ENCODE data around the gene NOL4L.

Gene NOL4L

DNA sequence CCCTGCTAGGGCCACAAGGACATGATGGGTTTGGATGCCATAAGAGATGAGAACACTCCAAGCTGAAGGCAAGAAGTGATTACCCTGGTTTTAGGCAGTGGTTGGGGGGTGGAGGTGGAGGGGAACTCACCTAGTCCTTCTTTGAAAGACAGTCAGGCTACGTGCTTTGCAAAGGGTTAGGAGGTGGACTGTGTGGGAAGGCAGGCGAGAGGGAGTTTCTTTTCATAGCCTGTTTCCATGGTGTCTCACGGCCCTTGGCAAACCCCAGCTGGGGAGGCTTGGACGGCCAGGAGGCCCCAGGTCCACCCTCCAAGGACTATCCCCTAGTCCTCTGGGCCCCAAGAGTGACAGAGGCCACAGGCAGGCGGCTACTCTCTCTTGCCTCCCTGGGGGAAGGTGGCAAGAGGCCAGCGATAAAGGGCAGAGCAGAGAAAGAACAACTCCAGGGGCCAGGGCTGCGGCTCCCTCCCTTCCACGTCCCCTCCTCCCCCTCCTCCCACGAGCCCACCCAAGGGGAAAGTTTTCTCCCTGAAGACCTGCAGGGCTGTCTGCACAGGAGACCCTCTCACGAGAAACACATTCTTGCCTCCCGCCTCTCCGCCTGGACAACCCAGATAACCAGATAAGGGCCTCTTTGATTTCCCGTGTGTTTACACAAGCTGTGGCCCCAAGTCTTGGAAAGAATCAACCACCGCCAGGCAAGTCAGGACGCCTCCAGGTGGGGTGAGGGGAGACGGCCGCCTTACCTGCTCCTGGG, 74.4 kb downstream of the NOL4L start:
- Histone ChIP-seq H2BK15ac (replicated peaks; ENCODE audit: low read depth) (no peak overlapping the region), H3K79me2 (ENCODE audit: control insufficient read depth, insufficient read depth, low read length) (no peaks in the 10 kb centered on the region), H3K79me1 (ENCODE audit: low read length) (no peaks in the 10 kb centered on the region), H3K4me3 (ENCODE audit: low read length) (no peak overlapping the region), H2BK5ac (ENCODE audit: low read length) (no peak overlapping the region), H3K27me3 (ENCODE audit: insufficient read depth, low read length, poor library complexity) (no peaks in the 10 kb centered on the region), H3K4ac (ENCODE audit: low read depth, low read length) (no peak overlapping the region), H3K27ac (ENCODE audit: low read depth, low read length) (no peak overlapping the region), H2AK5ac (ENCODE audit: low read length) (no peak overlapping the region), H3K4me2 (ENCODE audit: low read length) (no peak overlapping the region), H4K5ac (ENCODE audit: low read length) (no peak overlapping the region), H3K56ac (ENCODE audit: low read length) (peak overlapping the region; percentile 12), H3K18ac (ENCODE audit: low read length) (peak overlapping the region; percentile 19), H3K9ac (ENCODE audit: low read length) (no peak overlapping the region), H4K8ac (ENCODE audit: low read depth, low read length) (no peak overlapping the region), H3K36me3 (ENCODE audit: control insufficient read depth, insufficient read depth, low read length) (no peaks in the 10 kb centered on the region), H3K23ac (ENCODE audit: low read length) (no peak overlapping the region), H3K4me1 (ENCODE audit: control insufficient read depth, low read depth, low read length) (peaks cover 3% of the 10 kb centered on the region), H2BK120ac (ENCODE audit: low read depth, low read length) (no peak overlapping the region)
- no CpG with 5 or more reads among the region's 17 CpGs for WGBS (ENCODE audit: extremely low coverage, insufficient coverage, low lambda C conversion rate)
- peak; percentile 50 for DNase-seq

DNA sequence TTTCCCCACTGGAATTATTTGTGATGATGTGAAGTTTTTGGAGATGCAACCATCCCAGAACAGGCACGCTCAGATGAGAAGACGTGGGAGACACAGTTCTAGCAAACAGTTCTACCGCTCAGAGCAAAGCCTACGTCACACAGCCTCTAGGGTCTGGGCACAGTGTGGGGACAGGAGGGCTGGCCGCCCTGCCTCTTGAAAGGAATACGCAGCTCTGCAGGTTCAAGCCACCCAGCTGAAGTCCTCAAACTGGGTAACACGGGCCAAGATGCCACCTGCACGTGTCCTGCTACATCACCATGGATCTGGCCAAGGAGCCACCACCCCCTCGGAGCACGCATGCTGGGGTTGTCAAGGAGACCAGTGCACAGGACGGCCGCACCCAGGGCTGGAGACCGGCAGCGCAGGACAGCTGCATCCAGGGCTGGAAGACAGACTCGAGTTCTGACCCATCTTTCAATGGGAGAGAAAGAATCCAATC, 75.0 kb downstream of the NOL4L start:
- Histone ChIP-seq H4K5ac (ENCODE audit: low read length) (no peak overlapping the region), H3K27me3 (ENCODE audit: insufficient read depth, low read length, poor library complexity) (no peaks in the 10 kb centered on the region), H4K8ac (ENCODE audit: low read depth, low read length) (no peak overlapping the region), H2AK5ac (ENCODE audit: low read length) (no peak overlapping the region), H3K4me2 (ENCODE audit: low read length) (no peak overlapping the region), H3K4ac (ENCODE audit: low read depth, low read length) (no peak overlapping the region), H3K56ac (ENCODE audit: low read length) (no peak overlapping the region), H3K79me2 (ENCODE audit: control insufficient read depth, insufficient read depth, low read length) (no peaks in the 10 kb centered on the region), H3K36me3 (ENCODE audit: control insufficient read depth, insufficient read depth, low read length) (no peaks in the 10 kb centered on the region), H3K4me1 (ENCODE audit: control insufficient read depth, low read depth, low read length) (peaks cover 3% of the 10 kb centered on the region), H3K27ac (ENCODE audit: low read depth, low read length) (no peak overlapping the region), H2BK5ac (ENCODE audit: low read length) (no peak overlapping the region), H3K23ac (ENCODE audit: low read length) (no peak overlapping the region), H3K79me1 (ENCODE audit: low read length) (no peaks in the 10 kb centered on the region), H2BK15ac (replicated peaks; ENCODE audit: low read depth) (no peak overlapping the region), H2BK120ac (ENCODE audit: low read depth, low read length) (no peak overlapping the region), H3K18ac (ENCODE audit: low read length) (no peak overlapping the region), H3K9ac (ENCODE audit: low read length) (no peak overlapping the region), H3K4me3 (ENCODE audit: low read length) (no peak overlapping the region)
- WGBS (ENCODE audit: extremely low coverage, insufficient coverage, low lambda C conversion rate) = no CpG with 5 or more reads among the region's 15 CpGs
- DNase-seq = no peak

DNA sequence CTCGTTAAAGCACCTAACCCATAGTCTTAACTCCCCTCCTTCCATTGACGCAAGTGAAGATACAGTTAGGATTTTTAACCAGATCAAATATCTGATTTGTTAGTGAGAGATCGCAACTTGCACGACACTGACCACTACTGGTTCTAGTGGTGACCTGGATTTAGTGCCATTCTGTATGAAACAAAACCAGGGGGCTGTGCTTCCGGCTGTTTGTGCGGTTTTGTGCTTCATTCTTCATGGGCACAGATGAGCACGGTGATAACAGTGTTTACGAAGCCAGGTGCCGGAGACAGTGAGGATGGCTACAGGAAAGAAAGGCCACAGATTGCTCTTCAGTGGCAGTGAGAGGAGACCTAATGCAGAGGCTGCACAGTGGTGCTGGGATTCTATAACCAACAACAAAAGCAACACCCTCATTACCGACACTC, 75.5 kb downstream of the NOL4L start:
- Histone ChIP-seq H3K4me2 (ENCODE audit: low read length) (no peak overlapping the region), H3K36me3 (ENCODE audit: control insufficient read depth, insufficient read depth, low read length) (no peaks in the 10 kb centered on the region), H3K4me1 (ENCODE audit: control insufficient read depth, low read depth, low read length) (peaks cover 3% of the 10 kb centered on the region), H2AK5ac (ENCODE audit: low read length) (no peak overlapping the region), H2BK5ac (ENCODE audit: low read length) (no peak overlapping the region), H3K79me2 (ENCODE audit: control insufficient read depth, insufficient read depth, low read length) (no peaks in the 10 kb centered on the region), H3K18ac (ENCODE audit: low read length) (no peak overlapping the region), H3K9ac (ENCODE audit: low read length) (no peak overlapping the region), H2BK120ac (ENCODE audit: low read depth, low read length) (no peak overlapping the region), H3K23ac (ENCODE audit: low read length) (no peak overlapping the region), H3K4ac (ENCODE audit: low read depth, low read length) (no peak overlapping the region), H2BK15ac (replicated peaks; ENCODE audit: low read depth) (no peak overlapping the region), H4K5ac (ENCODE audit: low read length) (no peak overlapping the region), H4K8ac (ENCODE audit: low read depth, low read length) (no peak overlapping the region), H3K27ac (ENCODE audit: low read depth, low read length) (no peak overlapping the region), H3K56ac (ENCODE audit: low read length) (no peak overlapping the region), H3K79me1 (ENCODE audit: low read length) (no peaks in the 10 kb centered on the region), H3K4me3 (ENCODE audit: low read length) (no peak overlapping the region), H3K27me3 (ENCODE audit: insufficient read depth, low read length, poor library complexity) (no peaks in the 10 kb centered on the region)
- no peak for DNase-seq
- WGBS (ENCODE audit: extremely low coverage, insufficient coverage, low lambda C conversion rate) = no CpG with 5 or more reads among the region's 10 CpGs

DNA sequence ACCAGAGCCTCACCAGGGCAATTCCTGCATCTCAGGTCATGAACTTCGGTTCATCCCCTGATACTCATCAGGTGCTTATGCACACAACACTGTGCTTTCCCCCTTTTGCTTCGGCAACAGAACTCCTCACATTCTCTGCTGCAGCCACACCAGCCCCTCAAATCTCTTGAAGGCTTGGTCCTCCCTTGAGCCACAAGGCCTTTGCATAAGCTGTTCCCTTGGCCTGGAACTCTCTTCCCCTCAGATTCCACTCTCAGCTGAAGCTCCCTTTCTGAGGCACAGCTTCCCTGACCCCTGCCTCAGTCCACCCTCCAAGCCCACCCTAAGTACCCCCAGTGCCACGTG, 76.4 kb downstream of the NOL4L start:
- H4K8ac ChIP-seq (ENCODE audit: low read depth, low read length) = no peak overlapping the region
- no peak overlapping the region for H3K23ac ChIP-seq (ENCODE audit: low read length)
- no peak overlapping the region for H3K18ac ChIP-seq (ENCODE audit: low read length)
- H2BK5ac ChIP-seq (ENCODE audit: low read length) = no peak overlapping the region
- H3K4ac ChIP-seq (ENCODE audit: low read depth, low read length) = no peak overlapping the region
- no peak overlapping the region for H2AK5ac ChIP-seq (ENCODE audit: low read length)
- no peak overlapping the region for H3K4me3 ChIP-seq (ENCODE audit: low read length)
- no peaks in the 10 kb centered on the region for H3K36me3 ChIP-seq (ENCODE audit: control insufficient read depth, insufficient read depth, low read length)
- no CpG with 5 or more reads among the region's 3 CpGs for WGBS (ENCODE audit: extremely low coverage, insufficient coverage, low lambda C conversion rate)
- H3K9ac ChIP-seq (ENCODE audit: low read length) = no peak overlapping the region
- H3K27me3 ChIP-seq (ENCODE audit: insufficient read depth, low read length, poor library complexity) = no peaks in the 10 kb centered on the region
- H4K5ac ChIP-seq (ENCODE audit: low read length) = no peak overlapping the region
- no peaks in the 10 kb centered on the region for H3K79me1 ChIP-seq (ENCODE audit: low read length)
- no peak overlapping the region for H3K56ac ChIP-seq (ENCODE audit: low read length)
- DNase-seq = no peak
- H3K27ac ChIP-seq (ENCODE audit: low read depth, low read length) = no peak overlapping the region
- no peak overlapping the region for H2BK15ac ChIP-seq (replicated peaks; ENCODE audit: low read depth)
- peaks cover 3% of the 10 kb centered on the region for H3K4me1 ChIP-seq (ENCODE audit: control insufficient read depth, low read depth, low read length)
- no peaks in the 10 kb centered on the region for H3K79me2 ChIP-seq (ENCODE audit: control insufficient read depth, insufficient read depth, low read length)
- no peak overlapping the region for H2BK120ac ChIP-seq (ENCODE audit: low read depth, low read length)
- H3K4me2 ChIP-seq (ENCODE audit: low read length) = no peak overlapping the region

DNA sequence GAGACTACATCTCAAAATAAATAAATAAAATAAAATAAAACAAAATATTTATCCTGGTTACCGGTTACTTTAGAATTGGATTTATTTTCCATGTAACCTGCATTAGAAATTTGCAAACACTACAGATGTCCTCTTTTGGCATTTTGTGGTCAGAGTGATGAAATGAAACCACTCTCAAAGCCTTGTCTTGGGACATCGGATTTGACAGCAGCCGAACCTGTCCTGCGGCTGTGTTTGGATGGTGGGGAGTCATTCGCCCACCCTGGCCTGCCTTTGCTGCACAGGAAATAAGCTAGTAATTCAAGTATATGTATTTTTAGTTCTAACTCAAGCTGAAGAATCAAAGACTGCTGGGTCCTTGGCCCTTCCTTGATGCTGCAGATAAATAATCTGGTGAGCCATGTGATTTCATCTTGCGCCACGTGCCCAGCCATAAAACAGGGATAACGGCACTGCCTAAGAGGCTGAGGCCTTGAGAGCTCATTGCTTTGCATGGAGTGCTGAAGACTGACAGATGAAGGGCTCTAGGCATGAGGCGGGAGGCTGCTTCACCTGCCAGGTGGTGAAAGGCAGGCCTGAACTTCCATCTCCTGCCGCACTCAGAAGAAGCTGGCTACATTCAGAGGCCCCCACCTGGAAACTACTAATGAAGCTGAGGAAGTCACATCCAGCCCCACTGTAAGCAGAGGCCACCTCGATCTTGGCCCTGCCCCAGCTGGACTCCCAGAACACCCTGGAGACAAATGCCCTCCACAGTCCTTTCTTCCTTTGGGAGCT, 76.9 kb downstream of the NOL4L start:
- Histone ChIP-seq H3K4me1 (ENCODE audit: control insufficient read depth, low read depth, low read length) (peaks cover 3% of the 10 kb centered on the region), H3K18ac (ENCODE audit: low read length) (no peak overlapping the region), H3K79me1 (ENCODE audit: low read length) (no peaks in the 10 kb centered on the region), H3K27ac (ENCODE audit: low read depth, low read length) (no peak overlapping the region), H3K4ac (ENCODE audit: low read depth, low read length) (no peak overlapping the region), H3K36me3 (ENCODE audit: control insufficient read depth, insufficient read depth, low read length) (no peaks in the 10 kb centered on the region), H4K5ac (ENCODE audit: low read length) (no peak overlapping the region), H3K79me2 (ENCODE audit: control insufficient read depth, insufficient read depth, low read length) (no peaks in the 10 kb centered on the region), H3K4me2 (ENCODE audit: low read length) (no peak overlapping the region), H3K9ac (ENCODE audit: low read length) (no peak overlapping the region), H2AK5ac (ENCODE audit: low read length) (no peak overlapping the region), H4K8ac (ENCODE audit: low read depth, low read length) (no peak overlapping the region), H3K4me3 (ENCODE audit: low read length) (no peak overlapping the region), H3K56ac (ENCODE audit: low read length) (no peak overlapping the region), H2BK5ac (ENCODE audit: low read length) (no peak overlapping the region), H2BK120ac (ENCODE audit: low read depth, low read length) (no peak overlapping the region), H3K27me3 (ENCODE audit: insufficient read depth, low read length, poor library complexity) (no peaks in the 10 kb centered on the region), H3K23ac (ENCODE audit: low read length) (no peak overlapping the region), H2BK15ac (replicated peaks; ENCODE audit: low read depth) (no peak overlapping the region)
- no peak for DNase-seq
- WGBS (ENCODE audit: extremely low coverage, insufficient coverage, low lambda C conversion rate) = no CpG with 5 or more reads among the region's 11 CpGs

Measured in mesendoderm (in vitro differentiated cells).